ENCODE results near the gene MFAP5. TPM values are rescaled to one million over a fixed set of nuclear protein-coding genes. Genes with fewer than 3 reads are reported as not detected.

The MFAP5 gene
- total and polyA plus RNA-seq, 10 of the 15 experiments (the other 5 are each of a cell fraction or from before 2014, with no cell fraction given): 0.06 to 0.14 (median 0.12) TPM; not detected in 7

DNA sequence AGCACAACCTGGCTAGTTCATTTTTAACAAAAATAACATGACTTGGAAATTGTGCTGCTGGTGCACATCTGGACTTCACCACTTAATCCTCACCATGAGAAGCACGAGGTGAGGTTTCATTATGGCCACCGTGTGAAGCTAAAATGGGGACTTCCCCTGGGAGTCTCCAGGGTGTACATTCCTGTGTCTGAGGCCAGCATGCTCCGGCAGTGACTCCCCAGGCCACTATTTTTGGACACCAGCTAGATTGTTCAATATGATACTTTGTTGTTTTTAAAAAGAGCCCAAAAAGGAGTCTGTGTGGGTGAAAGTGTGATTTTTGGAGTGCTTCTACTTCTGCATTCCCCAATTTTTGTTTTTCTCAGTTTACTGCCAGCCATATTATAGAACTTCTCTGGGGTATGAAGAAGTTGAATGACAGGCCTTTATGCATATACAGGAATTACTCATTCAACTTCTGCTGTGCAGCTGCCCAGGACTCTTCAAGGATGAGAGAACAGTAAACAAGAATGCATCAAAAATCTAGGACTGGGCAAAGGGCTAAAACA, 33.1 kb downstream of the MFAP5 start (continued):
- TF ChIP-seq, protein P1, sequence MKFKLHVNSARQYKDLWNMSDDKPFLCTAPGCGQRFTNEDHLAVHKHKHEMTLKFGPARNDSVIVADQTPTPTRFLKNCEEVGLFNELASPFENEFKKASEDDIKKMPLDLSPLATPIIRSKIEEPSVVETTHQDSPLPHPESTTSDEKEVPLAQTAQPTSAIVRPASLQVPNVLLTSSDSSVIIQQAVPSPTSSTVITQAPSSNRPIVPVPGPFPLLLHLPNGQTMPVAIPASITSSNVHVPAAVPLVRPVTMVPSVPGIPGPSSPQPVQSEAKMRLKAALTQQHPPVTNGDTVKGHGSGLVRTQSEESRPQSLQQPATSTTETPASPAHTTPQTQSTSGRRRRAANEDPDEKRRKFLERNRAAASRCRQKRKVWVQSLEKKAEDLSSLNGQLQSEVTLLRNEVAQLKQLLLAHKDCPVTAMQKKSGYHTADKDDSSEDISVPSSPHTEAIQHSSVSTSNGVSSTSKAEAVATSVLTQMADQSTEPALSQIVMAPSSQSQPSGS (IDR thresholded peaks at IDR 0.05; ENCODE audit: low read length): peak; percentile 99
- TF ChIP-seq CBFB (IDR thresholded peaks at IDR 0.05; ENCODE audit: low read depth) (peak; percentile 84), CHD1 (IDR thresholded peaks at IDR 0.05; ENCODE audit: low read depth, low read length) (no peak), CREM (IDR thresholded peaks at IDR 0.05; ENCODE audit: low read depth) (peak; percentile 88), POU2F2 (IDR thresholded peaks at IDR 0.05; ENCODE audit: borderline replicate concordance, low read depth, low read length) (peak; percentile 65), KAT2A (conservative IDR thresholded peaks at IDR 0.05; ENCODE audit: control insufficient read depth, low read depth, low read length) (no peak), TCF12 (IDR thresholded peaks at IDR 0.05; ENCODE audit: low read depth, low read length) (peak; percentile 95), ZNF622 (IDR thresholded peaks at IDR 0.05) (no peak), ZNF217 (IDR thresholded peaks at IDR 0.05) (peak; percentile 94), CHD4 (IDR thresholded peaks at IDR 0.05) (no peak), SUZ12 (IDR thresholded peaks at IDR 0.05; ENCODE audit: unreplicated experiment) (no peak), FOXK2 (IDR thresholded peaks at IDR 0.05) (no peak)
- TF ChIP-seq, protein P2, sequence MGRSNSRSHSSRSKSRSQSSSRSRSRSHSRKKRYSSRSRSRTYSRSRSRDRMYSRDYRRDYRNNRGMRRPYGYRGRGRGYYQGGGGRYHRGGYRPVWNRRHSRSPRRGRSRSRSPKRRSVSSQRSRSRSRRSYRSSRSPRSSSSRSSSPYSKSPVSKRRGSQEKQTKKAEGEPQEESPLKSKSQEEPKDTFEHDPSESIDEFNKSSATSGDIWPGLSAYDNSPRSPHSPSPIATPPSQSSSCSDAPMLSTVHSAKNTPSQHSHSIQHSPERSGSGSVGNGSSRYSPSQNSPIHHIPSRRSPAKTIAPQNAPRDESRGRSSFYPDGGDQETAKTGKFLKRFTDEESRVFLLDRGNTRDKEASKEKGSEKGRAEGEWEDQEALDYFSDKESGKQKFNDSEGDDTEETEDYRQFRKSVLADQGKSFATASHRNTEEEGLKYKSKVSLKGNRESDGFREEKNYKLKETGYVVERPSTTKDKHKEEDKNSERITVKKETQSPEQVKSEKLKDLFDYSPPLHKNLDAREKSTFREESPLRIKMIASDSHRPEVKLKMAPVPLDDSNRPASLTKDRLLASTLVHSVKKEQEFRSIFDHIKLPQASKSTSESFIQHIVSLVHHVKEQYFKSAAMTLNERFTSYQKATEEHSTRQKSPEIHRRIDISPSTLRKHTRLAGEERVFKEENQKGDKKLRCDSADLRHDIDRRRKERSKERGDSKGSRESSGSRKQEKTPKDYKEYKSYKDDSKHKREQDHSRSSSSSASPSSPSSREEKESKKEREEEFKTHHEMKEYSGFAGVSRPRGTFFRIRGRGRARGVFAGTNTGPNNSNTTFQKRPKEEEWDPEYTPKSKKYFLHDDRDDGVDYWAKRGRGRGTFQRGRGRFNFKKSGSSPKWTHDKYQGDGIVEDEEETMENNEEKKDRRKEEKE (IDR thresholded peaks at IDR 0.05): no peak
- TF ChIP-seq, protein P3, sequence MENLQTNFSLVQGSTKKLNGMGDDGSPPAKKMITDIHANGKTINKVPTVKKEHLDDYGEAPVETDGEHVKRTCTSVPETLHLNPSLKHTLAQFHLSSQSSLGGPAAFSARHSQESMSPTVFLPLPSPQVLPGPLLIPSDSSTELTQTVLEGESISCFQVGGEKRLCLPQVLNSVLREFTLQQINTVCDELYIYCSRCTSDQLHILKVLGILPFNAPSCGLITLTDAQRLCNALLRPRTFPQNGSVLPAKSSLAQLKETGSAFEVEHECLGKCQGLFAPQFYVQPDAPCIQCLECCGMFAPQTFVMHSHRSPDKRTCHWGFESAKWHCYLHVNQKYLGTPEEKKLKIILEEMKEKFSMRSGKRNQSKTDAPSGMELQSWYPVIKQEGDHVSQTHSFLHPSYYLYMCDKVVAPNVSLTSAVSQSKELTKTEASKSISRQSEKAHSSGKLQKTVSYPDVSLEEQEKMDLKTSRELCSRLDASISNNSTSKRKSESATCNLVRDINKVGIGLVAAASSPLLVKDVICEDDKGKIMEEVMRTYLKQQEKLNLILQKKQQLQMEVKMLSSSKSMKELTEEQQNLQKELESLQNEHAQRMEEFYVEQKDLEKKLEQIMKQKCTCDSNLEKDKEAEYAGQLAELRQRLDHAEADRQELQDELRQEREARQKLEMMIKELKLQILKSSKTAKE (IDR thresholded peaks at IDR 0.05; ENCODE audit: low read depth, poor library complexity, severe bottlenecking): peak; percentile 98
- TF ChIP-seq, protein P4, sequence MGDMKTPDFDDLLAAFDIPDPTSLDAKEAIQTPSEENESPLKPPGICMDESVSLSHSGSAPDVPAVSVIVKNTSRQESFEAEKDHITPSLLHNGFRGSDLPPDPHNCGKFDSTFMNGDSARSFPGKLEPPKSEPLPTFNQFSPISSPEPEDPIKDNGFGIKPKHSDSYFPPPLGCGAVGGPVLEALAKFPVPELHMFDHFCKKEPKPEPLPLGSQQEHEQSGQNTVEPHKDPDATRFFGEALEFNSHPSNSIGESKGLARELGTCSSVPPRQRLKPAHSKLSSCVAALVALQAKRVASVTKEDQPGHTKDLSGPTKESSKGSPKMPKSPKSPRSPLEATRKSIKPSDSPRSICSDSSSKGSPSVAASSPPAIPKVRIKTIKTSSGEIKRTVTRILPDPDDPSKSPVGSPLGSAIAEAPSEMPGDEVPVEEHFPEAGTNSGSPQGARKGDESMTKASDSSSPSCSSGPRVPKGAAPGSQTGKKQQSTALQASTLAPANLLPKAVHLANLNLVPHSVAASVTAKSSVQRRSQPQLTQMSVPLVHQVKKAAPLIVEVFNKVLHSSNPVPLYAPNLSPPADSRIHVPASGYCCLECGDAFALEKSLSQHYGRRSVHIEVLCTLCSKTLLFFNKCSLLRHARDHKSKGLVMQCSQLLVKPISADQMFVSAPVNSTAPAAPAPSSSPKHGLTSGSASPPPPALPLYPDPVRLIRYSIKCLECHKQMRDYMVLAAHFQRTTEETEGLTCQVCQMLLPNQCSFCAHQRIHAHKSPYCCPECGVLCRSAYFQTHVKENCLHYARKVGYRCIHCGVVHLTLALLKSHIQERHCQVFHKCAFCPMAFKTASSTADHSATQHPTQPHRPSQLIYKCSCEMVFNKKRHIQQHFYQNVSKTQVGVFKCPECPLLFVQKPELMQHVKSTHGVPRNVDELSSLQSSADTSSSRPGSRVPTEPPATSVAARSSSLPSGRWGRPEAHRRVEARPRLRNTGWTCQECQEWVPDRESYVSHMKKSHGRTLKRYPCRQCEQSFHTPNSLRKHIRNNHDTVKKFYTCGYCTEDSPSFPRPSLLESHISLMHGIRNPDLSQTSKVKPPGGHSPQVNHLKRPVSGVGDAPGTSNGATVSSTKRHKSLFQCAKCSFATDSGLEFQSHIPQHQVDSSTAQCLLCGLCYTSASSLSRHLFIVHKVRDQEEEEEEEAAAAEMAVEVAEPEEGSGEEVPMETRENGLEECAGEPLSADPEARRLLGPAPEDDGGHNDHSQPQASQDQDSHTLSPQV (IDR thresholded peaks at IDR 0.05): 0 out of 2 replicates have a peak, but pooled peaks have one; percentile 55
- TF ChIP-seq, protein P5, sequence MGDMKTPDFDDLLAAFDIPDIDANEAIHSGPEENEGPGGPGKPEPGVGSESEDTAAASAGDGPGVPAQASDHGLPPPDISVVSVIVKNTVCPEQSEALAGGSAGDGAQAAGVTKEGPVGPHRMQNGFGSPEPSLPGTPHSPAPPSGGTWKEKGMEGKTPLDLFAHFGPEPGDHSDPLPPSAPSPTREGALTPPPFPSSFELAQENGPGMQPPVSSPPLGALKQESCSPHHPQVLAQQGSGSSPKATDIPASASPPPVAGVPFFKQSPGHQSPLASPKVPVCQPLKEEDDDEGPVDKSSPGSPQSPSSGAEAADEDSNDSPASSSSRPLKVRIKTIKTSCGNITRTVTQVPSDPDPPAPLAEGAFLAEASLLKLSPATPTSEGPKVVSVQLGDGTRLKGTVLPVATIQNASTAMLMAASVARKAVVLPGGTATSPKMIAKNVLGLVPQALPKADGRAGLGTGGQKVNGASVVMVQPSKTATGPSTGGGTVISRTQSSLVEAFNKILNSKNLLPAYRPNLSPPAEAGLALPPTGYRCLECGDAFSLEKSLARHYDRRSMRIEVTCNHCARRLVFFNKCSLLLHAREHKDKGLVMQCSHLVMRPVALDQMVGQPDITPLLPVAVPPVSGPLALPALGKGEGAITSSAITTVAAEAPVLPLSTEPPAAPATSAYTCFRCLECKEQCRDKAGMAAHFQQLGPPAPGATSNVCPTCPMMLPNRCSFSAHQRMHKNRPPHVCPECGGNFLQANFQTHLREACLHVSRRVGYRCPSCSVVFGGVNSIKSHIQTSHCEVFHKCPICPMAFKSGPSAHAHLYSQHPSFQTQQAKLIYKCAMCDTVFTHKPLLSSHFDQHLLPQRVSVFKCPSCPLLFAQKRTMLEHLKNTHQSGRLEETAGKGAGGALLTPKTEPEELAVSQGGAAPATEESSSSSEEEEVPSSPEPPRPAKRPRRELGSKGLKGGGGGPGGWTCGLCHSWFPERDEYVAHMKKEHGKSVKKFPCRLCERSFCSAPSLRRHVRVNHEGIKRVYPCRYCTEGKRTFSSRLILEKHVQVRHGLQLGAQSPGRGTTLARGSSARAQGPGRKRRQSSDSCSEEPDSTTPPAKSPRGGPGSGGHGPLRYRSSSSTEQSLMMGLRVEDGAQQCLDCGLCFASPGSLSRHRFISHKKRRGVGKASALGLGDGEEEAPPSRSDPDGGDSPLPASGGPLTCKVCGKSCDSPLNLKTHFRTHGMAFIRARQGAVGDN (IDR thresholded peaks at IDR 0.05): peak; percentile 55; the same call in 1 of the 2 replicates
